Upper lobe of left lung (tissue), 6 donors: ENCODE results near the gene KATNBL1. TPM values are rescaled to one million over a fixed set of nuclear protein-coding genes. Genes with fewer than 3 reads are reported as not detected.
"Not testable (repeated sequence)": the region's sequence is repeated elsewhere in the genome, so short reads cannot be mapped to it uniquely, and the experiment has no call there.

ENCODE experiments used
- ATAC-seq, 2 donors: fragments of 200-7000 bp; cut with Tn5 transposase; one replicate each; pipeline ENCODE4 v1.9.1; 2022; ENCODE audit warnings: mild to moderate bottlenecking in 2 of 2, moderate library complexity in 2 of 2; ENCODE audit not compliant: low FRiP score in 2 of 2
- DNase-seq, 2 donors: peaks; one replicate each; pipeline ENCODE4 v3.0.0-alpha.2; 2019 to 2020
- H3K27ac ChIP-seq, 4 donors: fragments of 200-600 bp; sonication (generic); one replicate each; pipeline ENCODE4 v1.5.1; 2016 to 2019
- H3K27me3 ChIP-seq, 4 donors: fragments of 200-600 bp; sonication (generic); one replicate each; pipeline ENCODE4 v1.5.1; 2017 to 2019
- H3K36me3 ChIP-seq, 4 donors: fragments of 200-600 bp; sonication (generic); one replicate each; pipeline ENCODE4 v1.5.1; 2016 to 2019
- H3K4me1 ChIP-seq, 4 donors: fragments of 200-600 bp; sonication (generic); one replicate each; pipeline ENCODE4 v1.5.1; 2018 to 2019
- H3K4me3 ChIP-seq, 4 donors: fragments of 200-600 bp; sonication (generic); one replicate each; pipeline ENCODE4 v1.5.1; 2017 to 2019; ENCODE audit warnings: mild to moderate bottlenecking in 2 of 4, moderate library complexity in 1 of 4
- H3K9me3 ChIP-seq, 4 donors: fragments of 200-600 bp; sonication (generic); one replicate each; pipeline ENCODE4 v1.5.1; 2018 to 2019
- CTCF ChIP-seq, 6 experiments: fragments of 450-650 bp in 4 of 6; fragments of 200-600 bp in 2 of 6; sonication (generic) in 2 of 6; IDR thresholded peaks; one replicate each; pipeline ENCODE4 v1.5.1; 2016 to 2019; ENCODE audit warnings: antibody characterized with exemption in 6 of 6
- EP300 ChIP-seq, 4 donors: sonication (generic); formaldehyde crosslinking; IDR thresholded peaks; one replicate each; pipeline ENCODE4 v1.5.1; 2017; ENCODE audit warnings: antibody characterized with exemption in 4 of 4, control low read depth in 2 of 4
- POLR2A ChIP-seq, 4 donors: fragments of 450-650 bp; IDR thresholded peaks; one replicate each; pipeline ENCODE4 v1.5.1; 2016 to 2017; ENCODE audit warnings: antibody characterized with exemption in 4 of 4, mild to moderate bottlenecking in 2 of 4
- POLR2AphosphoS5 ChIP-seq, 2 donors: sonication (generic); formaldehyde crosslinking; IDR thresholded peaks; one replicate each; pipeline ENCODE4 v1.5.1; 2017; ENCODE audit warnings: antibody characterized with exemption in 2 of 2
- WGBS, 2 donors: methylation state at CpG; one replicate each; pipeline ENCODE4 v1.1.5; 2017 to 2018; 5-methylcytosine and 5-hydroxymethylcytosine counted together
- total RNA-seq, 6 donors: library from RNA; depleted of rRNA in 4 of 6; stranded (reverse); fragments of >200 nt in 4 of 6; gene quantifications; one replicate each; pipeline versions ENCODE4 v1.1.0 to v1.2.1, GENCODE V29; 2016 to 2021
- donor health status: DM: no; HTN: no; CAD: no; lungs with moderate emphysema.
- donor health status: DM: no; HTN: yes; CAD: no; lungs with severe emphysema.

The KATNBL1 gene
- total RNA-seq, 6 donors from 2014 or later: 26.5 to 71.2 (median 55.2) TPM

- Histone ChIP-seq H3K4me1 (no peaks in the 10 kb centered on the region), H3K4me3 (no peak overlapping the region), H3K36me3 (no peaks in the 10 kb centered on the region), H3K9me3 (no peaks in the 10 kb centered on the region), H3K27me3 (no peaks in the 10 kb centered on the region), H3K27ac (no peak overlapping the region)
- DNase-seq: no peak
- TF ChIP-seq CTCF (IDR thresholded peaks at IDR 0.05): no peak
- TF ChIP-seq EP300 (IDR thresholded peaks at IDR 0.05): no peak
- no peak for TF ChIP-seq POLR2A (IDR thresholded peaks at IDR 0.05)
- TF ChIP-seq POLR2AphosphoS5 (IDR thresholded peaks at IDR 0.05): no peak
- WGBS, 2 donors: 70 to 78% methylated on average over 1 of the region's 1 CpG
- ATAC-seq: no peak
These were observed 84.0 kb downstream of the KATNBL1 start for GRCh38 chr15:34125945-34126344.

GRCh38 chr15:34124651-34125050, 85.2 kb downstream of the KATNBL1 start:
- TF ChIP-seq POLR2A (IDR thresholded peaks at IDR 0.05): no peak
- TF ChIP-seq CTCF (IDR thresholded peaks at IDR 0.05): no peak
- no peak for TF ChIP-seq EP300 (IDR thresholded peaks at IDR 0.05)
- no peak for TF ChIP-seq POLR2AphosphoS5 (IDR thresholded peaks at IDR 0.05)
- H3K4me1 ChIP-seq: no peaks in the 10 kb centered on the region
- H3K9me3 ChIP-seq: no peaks in the 10 kb centered on the region
- DNase-seq: no peak
- H3K4me3 ChIP-seq: no peak overlapping the region
- no peak overlapping the region for H3K27ac ChIP-seq
- 79 to 82% methylated on average over 4 of the region's 4 CpGs for WGBS, 2 donors
- H3K36me3 ChIP-seq: no peaks in the 10 kb centered on the region
- no peak for ATAC-seq
- no peaks in the 10 kb centered on the region for H3K27me3 ChIP-seq

- WGBS, 2 donors: 78 to 81% methylated on average over 6 of the region's 6 CpGs
- no peaks in the 10 kb centered on the region for H3K9me3 ChIP-seq
- ATAC-seq: no peak
- no peak for TF ChIP-seq CTCF (IDR thresholded peaks at IDR 0.05)
- TF ChIP-seq EP300 (IDR thresholded peaks at IDR 0.05): no peak
- no peak for TF ChIP-seq POLR2AphosphoS5 (IDR thresholded peaks at IDR 0.05)
- TF ChIP-seq POLR2A (IDR thresholded peaks at IDR 0.05): no peak
- H3K27me3 ChIP-seq: no peaks in the 10 kb centered on the region
- no peak overlapping the region for H3K27ac ChIP-seq
- H3K4me1 ChIP-seq: no peaks in the 10 kb centered on the region
- no peak for DNase-seq
- H3K4me3 ChIP-seq: no peak overlapping the region
- no peaks in the 10 kb centered on the region for H3K36me3 ChIP-seq
These were observed 87.1 kb downstream of the KATNBL1 start for GRCh38 chr15:34122771-34123183.

- ATAC-seq, H3K27ac ChIP-seq, H3K9me3 ChIP-seq, H3K36me3 ChIP-seq, H3K4me1 ChIP-seq, H3K27me3 ChIP-seq, H3K4me3 ChIP-seq, DNase-seq: not testable (repeated sequence)
- 80 to 81% methylated on average over 12 of the region's 12 CpGs for WGBS, 2 donors
These were observed 88.1 kb downstream of the KATNBL1 start for GRCh38 chr15:34121786-34122185.

GRCh38 chr15:34120420-34120819, 89.5 kb downstream of the KATNBL1 start:
- H3K4me3 ChIP-seq, DNase-seq, H3K4me1 ChIP-seq, H3K27me3 ChIP-seq, H3K9me3 ChIP-seq, ATAC-seq, H3K27ac ChIP-seq, H3K36me3 ChIP-seq: not testable (repeated sequence)
- WGBS, 2 donors: 64 to 72% methylated on average over 2 of the region's 2 CpGs

- H3K36me3 ChIP-seq: no peaks in the 10 kb centered on the region
- no peaks in the 10 kb centered on the region for H3K4me1 ChIP-seq
- no peaks in the 10 kb centered on the region for H3K27me3 ChIP-seq
- DNase-seq (no peak), ATAC-seq (no peak)
- TF ChIP-seq POLR2A (IDR thresholded peaks at IDR 0.05) (no peak), CTCF (IDR thresholded peaks at IDR 0.05) (no peak), POLR2AphosphoS5 (IDR thresholded peaks at IDR 0.05) (no peak), EP300 (IDR thresholded peaks at IDR 0.05) (no peak)
- H3K9me3 ChIP-seq: no peaks in the 10 kb centered on the region
- no peak overlapping the region for H3K27ac ChIP-seq
- 73 to 74% methylated on average over 4 of the region's 4 CpGs for WGBS, 2 donors
- H3K4me3 ChIP-seq: no peak overlapping the region
These were observed 90.6 kb downstream of the KATNBL1 start for GRCh38 chr15:34119291-34119690.
